ENCODE results near the gene MYL3. TPM values are rescaled to one million over a fixed set of nuclear protein-coding genes. Genes with fewer than 3 reads are reported as not detected.

MYL3 gene
- total RNA-seq, 2 donors from 2014 or later = not detected

- no peaks in the 10 kb centered on the region for H3K36me3 Mint-ChIP-seq
- no peak for DNase-seq (ENCODE audit: low spot score)
- H3K4me3 Mint-ChIP-seq = no peak overlapping the region
- H3K4me1 Mint-ChIP-seq (ENCODE audit: low read depth in 2 of 2) = peaks cover 8 to 9% of the 10 kb centered on the region in 2 donors
- no peak for ATAC-seq
- no peaks in the 10 kb centered on the region for H3K9me3 Mint-ChIP-seq
- no peak overlapping the region for H3K27ac Mint-ChIP-seq
- H3K27me3 Mint-ChIP-seq = peaks cover 27 to 28% of the 10 kb centered on the region in 2 donors
Measured at GRCh38 chr3:46884427-46884826, 21.2 kb upstream of the MYL3 start.

GRCh38 chr3:46883830-46884185, 20.6 kb upstream of the MYL3 start:
- H3K9me3 Mint-ChIP-seq = no peaks in the 10 kb centered on the region
- peaks cover 14 to 15% of the 10 kb centered on the region in 2 donors for H3K4me1 Mint-ChIP-seq (ENCODE audit: low read depth in 2 of 2)
- peaks cover 28 to 29% of the 10 kb centered on the region in 2 donors for H3K27me3 Mint-ChIP-seq
- ATAC-seq (no peak), DNase-seq (ENCODE audit: low spot score) (no peak)
- peak overlapping the region; percentile 27 for H3K4me3 Mint-ChIP-seq
- H3K36me3 Mint-ChIP-seq = no peaks in the 10 kb centered on the region
- no peak overlapping the region for H3K27ac Mint-ChIP-seq

- ATAC-seq = peak; percentile 34 to 60
- Mint-ChIP-seq H3K4me3 (peak overlapping the region; percentile 27), H3K27me3 (peaks cover 28% of the 10 kb centered on the region in 2 donors), H3K27ac (no peak overlapping the region), H3K9me3 (no peaks in the 10 kb centered on the region), H3K36me3 (no peaks in the 10 kb centered on the region), H3K4me1 (ENCODE audit: low read depth in 2 of 2) (peaks cover 15 to 18% of the 10 kb centered on the region in 2 donors)
- DNase-seq (ENCODE audit: low spot score) = no peak
Measured at GRCh38 chr3:46883054-46883829, 20.0 kb upstream of the MYL3 start.

- DNase-seq (ENCODE audit: low spot score) (no peak), ATAC-seq (peak in 1 of 2 donors; percentile 43)
- Mint-ChIP-seq H3K9me3 (no peaks in the 10 kb centered on the region), H3K27ac (no peak overlapping the region), H3K4me3 (peak overlapping the region; percentile 63), H3K36me3 (no peaks in the 10 kb centered on the region), H3K27me3 (peaks cover 27 to 28% of the 10 kb centered on the region in 2 donors), H3K4me1 (ENCODE audit: low read depth in 2 of 2) (peaks cover 15 to 20% of the 10 kb centered on the region in 2 donors)
Measured at GRCh38 chr3:46882377-46883053, 19.3 kb upstream of the MYL3 start.

- Mint-ChIP-seq H3K27ac (no peak overlapping the region), H3K27me3 (peaks cover 27 to 28% of the 10 kb centered on the region in 2 donors), H3K4me3 (peak overlapping the region; percentile 67), H3K36me3 (no peaks in the 10 kb centered on the region), H3K9me3 (no peaks in the 10 kb centered on the region), H3K4me1 (ENCODE audit: low read depth in 2 of 2) (peaks cover 15 to 20% of the 10 kb centered on the region in 2 donors)
- ATAC-seq (peak; percentile 21 to 32), DNase-seq (ENCODE audit: low spot score) (no peak)
Measured at GRCh38 chr3:46881596-46882376, 18.5 kb upstream of the MYL3 start.

- Mint-ChIP-seq H3K4me1 (ENCODE audit: low read depth in 2 of 2) (peaks cover 15 to 20% of the 10 kb centered on the region in 2 donors), H3K4me3 (peak overlapping the region; percentile 35)
- no peak for ATAC-seq
Measured at GRCh38 chr3:46880884-46881595, 17.8 kb upstream of the MYL3 start.

GRCh38 chr3:46878781-46879436, 15.7 kb upstream of the MYL3 start:
- H3K4me3 Mint-ChIP-seq = no peak overlapping the region
- peaks cover 15 to 20% of the 10 kb centered on the region in 2 donors for H3K4me1 Mint-ChIP-seq (ENCODE audit: low read depth in 2 of 2)
- H3K36me3 Mint-ChIP-seq = no peaks in the 10 kb centered on the region
- H3K27ac Mint-ChIP-seq = no peak overlapping the region
- ATAC-seq = peak in 1 of 2 donors; percentile 29
- H3K27me3 Mint-ChIP-seq = peaks cover 15 to 17% of the 10 kb centered on the region in 2 donors
- H3K9me3 Mint-ChIP-seq = no peaks in the 10 kb centered on the region
- no peak for DNase-seq (ENCODE audit: low spot score)

More at GRCh38 chr3:46880884-46881595, 17.8 kb upstream of the MYL3 start:
- Mint-ChIP-seq H3K36me3 (no peaks in the 10 kb centered on the region), H3K9me3 (no peaks in the 10 kb centered on the region), H3K27ac (no peak overlapping the region), H3K27me3 (peaks cover 27 to 28% of the 10 kb centered on the region in 2 donors)
- DNase-seq (ENCODE audit: low spot score) = no peak

GRCh38 chr3:46877406-46878125, 14.3 kb upstream of the MYL3 start, which contains the start of gene PTH1R:
PTH1R (plus strand) TSS chr3:46877721; CDS start chr3:46883560, 5,839 bp downstream.
- H3K4me1 Mint-ChIP-seq (ENCODE audit: low read depth in 2 of 2) = peaks cover 15 to 20% of the 10 kb centered on the region in 2 donors
- ATAC-seq = no peak
- no peak for DNase-seq (ENCODE audit: low spot score)
- peaks cover 12 to 13% of the 10 kb centered on the region in 2 donors for H3K27me3 Mint-ChIP-seq
- no peaks in the 10 kb centered on the region for H3K36me3 Mint-ChIP-seq
- H3K9me3 Mint-ChIP-seq = no peaks in the 10 kb centered on the region
- H3K27ac Mint-ChIP-seq = no peak within 1 kb of the TSS
- H3K4me3 Mint-ChIP-seq = no peak within 1 kb of the TSS

GRCh38 chr3:46876313-46877300, 13.4 kb upstream of the MYL3 start:
- H3K36me3 Mint-ChIP-seq = no peaks in the 10 kb centered on the region
- H3K4me1 Mint-ChIP-seq (ENCODE audit: low read depth in 2 of 2) = peaks cover 15 to 20% of the 10 kb centered on the region in 2 donors
- no peaks in the 10 kb centered on the region for H3K9me3 Mint-ChIP-seq
- ATAC-seq (no peak), DNase-seq (ENCODE audit: low spot score) (no peak)
- peaks cover 11 to 12% of the 10 kb centered on the region in 2 donors for H3K27me3 Mint-ChIP-seq
- no peak overlapping the region for H3K4me3 Mint-ChIP-seq
- no peak overlapping the region for H3K27ac Mint-ChIP-seq

- H3K27ac Mint-ChIP-seq = no peak overlapping the region
- H3K36me3 Mint-ChIP-seq = no peaks in the 10 kb centered on the region
- H3K27me3 Mint-ChIP-seq = peaks cover 9 to 15% of the 10 kb centered on the region in 2 donors
- peaks cover 15 to 17% of the 10 kb centered on the region in 2 donors for H3K4me1 Mint-ChIP-seq (ENCODE audit: low read depth in 2 of 2)
- DNase-seq (ENCODE audit: low spot score) (no peak), ATAC-seq (no peak)
- H3K9me3 Mint-ChIP-seq = no peaks in the 10 kb centered on the region
- H3K4me3 Mint-ChIP-seq = no peak overlapping the region
Measured at GRCh38 chr3:46875560-46875959, 12.3 kb upstream of the MYL3 start.

- ATAC-seq = no peak
- H3K4me3 Mint-ChIP-seq = no peak overlapping the region
Measured at GRCh38 chr3:46874430-46874829, 11.2 kb upstream of the MYL3 start.

More at GRCh38 chr3:46874430-46874829, 11.2 kb upstream of the MYL3 start:
- Mint-ChIP-seq H3K36me3 (no peaks in the 10 kb centered on the region), H3K9me3 (no peaks in the 10 kb centered on the region), H3K27me3 (peaks cover 2 to 13% of the 10 kb centered on the region in 2 donors), H3K27ac (no peak overlapping the region), H3K4me1 (ENCODE audit: low read depth in 2 of 2) (peaks cover 8 to 10% of the 10 kb centered on the region in 2 donors)
- DNase-seq (ENCODE audit: low spot score) = no peak
